A549 (cell line): ENCODE results near the gene IMPA2.

Experiments used
- CTCF ChIP-seq: fragments of >200 bp; sonication (Bioruptor Twin); formaldehyde crosslinking; IDR thresholded peaks from 3 replicates; pipeline ENCODE4 v1.5.1; 2016
- RAD21 ChIP-seq, 2 experiments: fragments of >200 bp in 1 of 2; sonication (Bioruptor Twin) in 1 of 2; formaldehyde crosslinking in 1 of 2; IDR thresholded peaks in 1 of 2; conservative IDR thresholded peaks in 1 of 2; 2 replicates in 1 of 2; 3 replicates in 1 of 2; pipeline ENCODE4 v1.6.1; 2012 to 2018; ENCODE audit warnings: inconsistent platforms in 1 of 2
- REST ChIP-seq: fragments of 200-600 bp; sonication (generic); IDR thresholded peaks from 2 replicates; pipeline ENCODE4 v1.6.1; 2016; ENCODE audit warnings: antibody characterized with exemption, mild to moderate bottlenecking, moderate library complexity

GRCh38 chr18:11998193-11998592 lies 16.9 kb downstream of the IMPA2 start:
- TF ChIP-seq CTCF: no peak
- TF ChIP-seq RAD21 (conservative IDR thresholded peaks at IDR 0.05 in 1 of 2, IDR thresholded peaks at IDR 0.05 in 1 of 2): no peak
- no peak for TF ChIP-seq REST
